Muscle layer of colon (tissue), 2 donors: ENCODE results near the gene MEDAG.
"Not testable (repeated sequence)": the region's sequence is repeated elsewhere in the genome, so short reads cannot be mapped to it uniquely, and the experiment has no call there.

Source experiments
- H3K27ac ChIP-seq: one replicate; pipeline ENCODE4 v1.7.0; 2013; ENCODE audit warnings: low read depth, mild to moderate bottlenecking, low read length, moderate library complexity
- H3K27me3 ChIP-seq, 2 donors: one replicate each; pipeline ENCODE4 v1.7.0; 2013; ENCODE audit warnings: low read length in 2 of 2, mild to moderate bottlenecking in 2 of 2; ENCODE audit not compliant: insufficient read depth in 2 of 2, control insufficient read depth in 1 of 2
- H3K36me3 ChIP-seq: one replicate; pipeline ENCODE4 v1.7.0; 2013; ENCODE audit warnings: mild to moderate bottlenecking, low read length; ENCODE audit not compliant: insufficient read depth
- H3K4me1 ChIP-seq: one replicate; pipeline ENCODE4 v1.7.0; 2013; ENCODE audit warnings: mild to moderate bottlenecking, low read length; ENCODE audit not compliant: insufficient read depth
- H3K4me3 ChIP-seq, 2 donors: one replicate each; pipeline ENCODE4 v1.7.0; 2013; ENCODE audit warnings: low read length in 2 of 2, low read depth in 1 of 2, mild to moderate bottlenecking in 1 of 2, moderate library complexity in 1 of 2
- H3K9ac ChIP-seq: one replicate; pipeline ENCODE4 v1.7.0; 2013; ENCODE audit warnings: low read length
- H3K9me3 ChIP-seq: one replicate; pipeline ENCODE4 v1.7.0; 2013; ENCODE audit warnings: mild to moderate bottlenecking, low read length
- donor health status: abdominal sarcoma.
- donor health status: Adenocarcinoma of cecum.

Gene MEDAG

GRCh38 chr13:30915691-30916541 lies 9.8 kb downstream of the MEDAG start:
- no peaks in the 10 kb centered on the region for H3K9me3 ChIP-seq
- no peaks in the 10 kb centered on the region for H3K4me1 ChIP-seq
- no peak overlapping the region for H3K27ac ChIP-seq
- H3K27me3 ChIP-seq, result no peaks in the 10 kb centered on the region
- H3K9ac ChIP-seq, result no peak overlapping the region
- H3K36me3 ChIP-seq, result no peaks in the 10 kb centered on the region
- H3K4me3 ChIP-seq, result no peak overlapping the region

GRCh38 chr13:30916991-30917390 lies 10.9 kb downstream of the MEDAG start:
- Histone ChIP-seq H3K27me3 (no peaks in the 10 kb centered on the region), H3K9me3 (no peaks in the 10 kb centered on the region), H3K4me3 (no peak overlapping the region), H3K27ac (no peak overlapping the region), H3K4me1 (no peaks in the 10 kb centered on the region), H3K36me3 (no peaks in the 10 kb centered on the region), H3K9ac (no peak overlapping the region)

DNA sequence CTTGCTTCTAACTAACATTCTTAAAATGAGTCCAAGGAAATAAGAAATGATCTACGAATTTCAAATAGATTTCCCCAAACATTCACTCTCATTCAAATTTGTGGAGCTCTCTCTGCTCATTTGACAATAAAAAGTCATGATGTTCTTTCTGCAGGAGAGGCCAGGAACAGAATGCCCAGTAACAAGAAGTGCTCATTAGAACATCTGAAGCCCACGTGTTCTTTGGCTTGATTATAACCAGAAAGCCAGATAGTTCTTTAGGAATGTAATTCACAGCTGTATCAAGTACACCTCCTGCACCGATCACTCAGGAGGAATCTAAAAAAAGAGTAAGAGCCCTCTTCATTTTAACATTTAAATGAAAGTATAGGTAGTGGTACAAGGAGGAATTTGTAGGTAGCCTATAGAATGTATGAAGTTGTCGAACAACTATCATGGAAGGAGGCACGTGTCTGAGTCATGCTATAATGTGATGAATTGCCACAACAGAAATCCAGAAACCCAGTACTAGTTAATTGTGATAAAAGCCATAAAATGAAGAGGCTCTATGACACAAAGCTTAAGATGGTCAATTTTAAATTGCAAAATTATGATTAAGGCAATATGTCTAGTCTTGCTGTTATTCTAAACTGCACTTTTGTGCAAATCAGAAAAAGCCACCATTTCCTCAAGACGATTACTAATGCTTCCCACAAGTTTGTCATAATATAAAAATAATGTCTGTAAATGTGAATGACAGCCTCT lies 12.8 kb downstream of the MEDAG start:
- Histone ChIP-seq H3K27me3 (no peaks in the 10 kb centered on the region), H3K36me3 (no peaks in the 10 kb centered on the region), H3K9ac (no peak overlapping the region), H3K27ac (no peak overlapping the region), H3K9me3 (no peaks in the 10 kb centered on the region), H3K4me3 (no peak overlapping the region), H3K4me1 (no peaks in the 10 kb centered on the region)

DNA sequence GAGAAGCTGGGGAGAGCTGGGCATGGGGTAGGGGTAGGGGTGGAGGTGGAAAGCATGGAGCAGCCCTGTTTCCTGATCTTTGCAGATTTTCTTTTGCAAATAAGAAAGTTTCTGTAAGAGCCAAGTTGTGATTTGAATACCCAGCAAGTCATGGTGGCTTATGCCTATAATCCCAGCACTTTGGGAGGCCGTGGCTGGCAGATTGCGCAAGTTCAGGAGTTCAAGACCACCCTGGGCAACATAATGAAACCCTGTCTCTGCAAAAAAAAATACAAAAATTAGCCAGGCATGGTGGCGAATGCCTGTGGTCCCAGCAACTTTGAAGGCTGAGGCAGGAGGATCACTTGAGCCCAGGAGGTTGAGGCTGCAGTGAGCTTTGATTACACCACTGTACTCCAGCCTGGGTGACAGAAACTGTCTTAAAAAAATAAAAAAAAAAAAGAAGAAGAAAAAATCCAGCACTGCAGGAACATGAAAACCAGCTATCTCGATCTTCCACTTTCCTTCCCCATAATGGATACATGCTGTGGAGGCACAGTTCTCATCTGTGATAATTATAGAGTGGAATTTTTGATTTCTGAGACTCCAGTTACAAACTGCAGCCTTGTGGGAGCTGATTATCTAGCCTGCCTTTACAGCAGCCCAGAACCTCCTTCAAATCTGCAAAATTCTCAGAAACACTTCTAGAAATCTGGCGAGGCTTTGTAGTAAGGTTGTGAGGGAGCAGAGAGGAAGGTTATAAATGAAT lies 14.3 kb downstream of the MEDAG start:
- Histone ChIP-seq H3K27me3 (no peaks in the 10 kb centered on the region), H3K4me3 (no peak overlapping the region), H3K4me1 (no peaks in the 10 kb centered on the region), H3K36me3 (no peaks in the 10 kb centered on the region), H3K9ac (no peak overlapping the region), H3K27ac (no peak overlapping the region), H3K9me3 (no peaks in the 10 kb centered on the region)

DNA sequence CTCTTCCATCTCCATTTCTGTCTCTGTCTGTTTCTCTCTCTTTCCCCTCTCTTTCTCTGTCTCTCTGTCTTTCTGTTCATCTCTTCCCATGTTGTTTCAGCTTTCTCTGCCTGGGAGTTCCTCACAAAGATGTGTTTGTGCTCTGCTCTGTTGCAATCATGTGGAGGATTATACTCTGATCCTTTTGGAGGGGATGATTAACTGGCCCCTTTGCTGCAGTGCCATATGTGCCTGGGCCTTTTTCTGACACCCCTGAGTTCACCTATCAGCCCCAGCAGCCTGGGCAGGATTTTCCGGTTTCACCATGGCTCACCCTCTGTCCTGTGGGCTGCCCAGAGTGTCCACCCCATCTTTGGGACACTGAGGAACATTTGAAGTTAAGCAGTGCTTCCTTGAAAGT lies 17.3 kb downstream of the MEDAG start:
- Histone ChIP-seq H3K27me3 (no peaks in the 10 kb centered on the region), H3K4me1 (no peaks in the 10 kb centered on the region), H3K27ac (no peak overlapping the region)

DNA sequence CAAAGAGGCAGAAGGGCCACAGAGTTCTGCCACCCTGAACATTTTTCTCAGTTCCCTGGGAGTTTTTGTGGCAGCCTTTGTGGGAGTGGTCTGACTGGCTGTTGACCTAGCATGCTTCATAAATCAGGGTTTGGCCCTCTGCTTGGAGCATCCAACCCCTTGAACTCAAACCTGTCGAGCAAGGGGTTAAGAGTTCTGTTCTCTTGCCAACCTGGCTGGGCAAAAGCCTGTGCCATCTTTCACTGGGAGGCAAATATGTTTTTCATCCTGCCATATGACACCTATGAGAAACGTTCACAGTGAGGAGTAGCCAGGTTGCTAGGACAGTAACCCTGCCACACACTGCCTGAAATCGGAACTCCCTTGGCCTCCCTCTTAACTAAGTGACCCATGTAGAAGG lies 18.6 kb downstream of the MEDAG start:
- Histone ChIP-seq H3K9ac (no peak overlapping the region), H3K27me3 (no peaks in the 10 kb centered on the region), H3K9me3 (no peaks in the 10 kb centered on the region), H3K36me3 (no peaks in the 10 kb centered on the region), H3K4me3 (no peak overlapping the region), H3K4me1 (no peaks in the 10 kb centered on the region), H3K27ac (no peak overlapping the region)

More for the DNA sequence above, 17.3 kb downstream of the MEDAG start:
- Histone ChIP-seq H3K9ac (no peak overlapping the region), H3K36me3 (no peaks in the 10 kb centered on the region), H3K9me3 (no peaks in the 10 kb centered on the region), H3K4me3 (no peak overlapping the region)

GRCh38 chr13:30925429-30925828 lies 19.4 kb downstream of the MEDAG start:
- no peak overlapping the region for H3K27ac ChIP-seq
- no peak overlapping the region for H3K9ac ChIP-seq
- no peaks in the 10 kb centered on the region for H3K27me3 ChIP-seq

DNA sequence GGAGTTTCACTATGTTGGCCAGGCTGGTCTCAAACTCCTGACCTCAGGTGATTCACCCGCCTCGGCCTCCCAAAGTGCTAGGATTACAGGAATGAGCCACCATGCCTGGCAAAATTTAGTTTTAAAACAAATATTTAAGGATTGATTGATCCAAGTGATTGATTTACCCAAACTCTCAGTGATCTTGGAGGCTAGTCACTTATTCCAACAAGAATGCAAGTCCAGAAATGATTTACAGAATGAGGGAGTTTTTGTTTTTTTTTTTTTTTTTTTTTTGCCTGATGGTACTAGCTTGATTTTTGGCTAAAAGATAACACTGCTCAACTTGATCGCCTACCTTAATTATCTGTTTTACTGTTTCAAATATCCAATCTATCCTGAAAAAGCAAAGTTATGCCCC lies 20.7 kb downstream of the MEDAG start:
- Histone ChIP-seq H3K4me1 (no peaks in the 10 kb centered on the region), H3K4me3 (no peak overlapping the region), H3K36me3 (no peaks in the 10 kb centered on the region), H3K27ac (no peak overlapping the region), H3K9me3 (no peaks in the 10 kb centered on the region), H3K9ac (no peak overlapping the region), H3K27me3 (no peaks in the 10 kb centered on the region)

More at GRCh38 chr13:30925429-30925828, 19.4 kb downstream of the MEDAG start:
- Histone ChIP-seq H3K36me3 (no peaks in the 10 kb centered on the region), H3K9me3 (no peaks in the 10 kb centered on the region), H3K4me1 (no peaks in the 10 kb centered on the region), H3K4me3 (no peak overlapping the region)

DNA sequence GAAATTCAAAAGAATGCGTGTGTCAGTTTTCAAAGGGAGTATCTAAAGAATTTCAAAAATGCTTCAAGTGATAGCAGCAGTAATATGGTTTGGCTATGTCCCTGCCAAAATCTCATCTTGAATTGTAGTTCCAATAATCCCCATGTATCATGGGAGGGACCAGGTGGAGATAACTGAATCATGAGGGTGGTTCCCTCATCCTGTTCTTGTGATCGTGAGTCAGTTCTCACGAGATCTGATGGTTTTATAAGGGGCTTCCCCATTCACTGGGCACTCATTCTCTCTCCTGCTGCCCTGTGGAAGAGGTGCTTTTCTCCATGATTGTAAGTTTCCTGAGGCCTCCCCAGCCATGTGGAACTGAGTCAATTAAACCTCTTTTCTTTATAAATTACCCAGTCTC lies 21.1 kb downstream of the MEDAG start:
- not testable (repeated sequence) for H3K4me1 ChIP-seq, H3K27me3 ChIP-seq, H3K27ac ChIP-seq, H3K36me3 ChIP-seq, H3K9me3 ChIP-seq, H3K9ac ChIP-seq, H3K4me3 ChIP-seq

GRCh38 chr13:30927595-30927994 lies 21.5 kb downstream of the MEDAG start:
- no peaks in the 10 kb centered on the region for H3K36me3 ChIP-seq
- no peaks in the 10 kb centered on the region for H3K4me1 ChIP-seq
- H3K27ac ChIP-seq, result no peak overlapping the region
- H3K4me3 ChIP-seq, result no peak overlapping the region
- H3K9me3 ChIP-seq, result no peaks in the 10 kb centered on the region
- H3K9ac ChIP-seq, result no peak overlapping the region
- no peaks in the 10 kb centered on the region for H3K27me3 ChIP-seq

- Histone ChIP-seq H3K36me3 (no peaks in the 10 kb centered on the region), H3K27ac (no peak overlapping the region), H3K9ac (no peak overlapping the region), H3K27me3 (peaks cover 0 to under 1% of the 10 kb centered on the region in 2 donors), H3K4me1 (no peaks in the 10 kb centered on the region), H3K9me3 (no peaks in the 10 kb centered on the region), H3K4me3 (no peak overlapping the region)
These were observed 22.9 kb downstream of the MEDAG start for GRCh38 chr13:30928978-30929377.
